VCaP (cell line): ENCODE results near the gene PARD6A.
A peak's percentile ranks its signal among the peaks of the same experiment; 100 is the strongest.

Source experiments
- H3K27ac ChIP-seq: fragments of 450-650 bp; 2 replicates; pipeline ENCODE4 v1.5.1; 2017
- CTCF ChIP-seq: fragments of 450-650 bp; conservative IDR thresholded peaks from 2 replicates; pipeline ENCODE4 v1.5.1; 2017; ENCODE audit warnings: mild to moderate bottlenecking, moderate library complexity

The PARD6A gene

GRCh38 chr16:67650023-67650422 lies 10.7 kb upstream of the PARD6A start:
- H3K27ac ChIP-seq = no peak overlapping the region
- TF ChIP-seq CTCF = no peak

- no peak overlapping the region for H3K27ac ChIP-seq
- TF ChIP-seq CTCF = no peak
Measured at GRCh38 chr16:67651039-67651438, 9.7 kb upstream of the PARD6A start.

GRCh38 chr16:67651847-67652246 lies 8.9 kb upstream of the PARD6A start:
- no peak for TF ChIP-seq CTCF
- H3K27ac ChIP-seq = no peak overlapping the region

GRCh38 chr16:67652578-67653127 lies 8.1 kb upstream of the PARD6A start:
- H3K27ac ChIP-seq = peak overlapping the region; percentile 73
- no peak for TF ChIP-seq CTCF

- peak; percentile 57 for TF ChIP-seq CTCF
- peak overlapping the region; percentile 73 for H3K27ac ChIP-seq
Measured at GRCh38 chr16:67653128-67653788, 7.5 kb upstream of the PARD6A start.

GRCh38 chr16:67653789-67654402 lies 6.9 kb upstream of the PARD6A start:
- TF ChIP-seq CTCF = no peak
- peak overlapping the region; percentile 73; the same call in 1 of the 2 replicates for H3K27ac ChIP-seq

GRCh38 chr16:67654403-67654911 lies 6.3 kb upstream of the PARD6A start:
- TF ChIP-seq CTCF = no peak
- H3K27ac ChIP-seq = peak overlapping the region; percentile 73; the same call in 1 of the 2 replicates
